Mesenchymal stem cell (in vitro differentiated cells and primary cell): ENCODE measurements around the gene OPCML.

Experiments used
- DNase-seq: peaks from one replicate; pipeline ENCODE4 v3.0.0-alpha.2; 2013
- H2AFZ ChIP-seq: one replicate; pipeline ENCODE4 v1.6.1; 2013; ENCODE audit warnings: low read depth, mild to moderate bottlenecking, control low read depth, inconsistent platforms, low read length, moderate library complexity
- H2AK5ac ChIP-seq: 2 replicates; pipeline ENCODE4 v1.6.1; 2013; ENCODE audit warnings: low read length, moderate library complexity, mild to moderate bottlenecking, inconsistent platforms; ENCODE audit not compliant: severe bottlenecking
- H2BK120ac ChIP-seq: one replicate; pipeline ENCODE4 v1.6.1; 2013; ENCODE audit warnings: low read depth, mild to moderate bottlenecking, inconsistent platforms, low read length, moderate library complexity
- H2BK12ac ChIP-seq, 2 experiments: one replicate each; pipeline ENCODE4 v1.6.1; 2013; ENCODE audit warnings: inconsistent platforms in 2 of 2, low read length in 2 of 2, mild to moderate bottlenecking in 2 of 2, moderate library complexity in 2 of 2, control low read depth in 1 of 2
- H2BK15ac ChIP-seq: one replicate; pipeline ENCODE4 v1.6.1; 2013; ENCODE audit warnings: mild to moderate bottlenecking, low read depth, inconsistent platforms; ENCODE audit not compliant: poor library complexity, severe bottlenecking
- H2BK5ac ChIP-seq: 2 replicates; pipeline ENCODE4 v1.6.1; 2013; ENCODE audit warnings: low read depth, mild to moderate bottlenecking, low read length, control low read depth, inconsistent platforms; ENCODE audit not compliant: poor library complexity, severe bottlenecking
- H3K14ac ChIP-seq, 2 experiments: one replicate each; pipeline ENCODE4 v1.6.1; 2013; ENCODE audit warnings: inconsistent platforms in 2 of 2, low read length in 2 of 2, control low read depth in 1 of 2, mild to moderate bottlenecking in 1 of 2, moderate library complexity in 1 of 2
- H3K18ac ChIP-seq, 2 experiments: one replicate each; pipeline ENCODE4 v1.6.1; 2013; ENCODE audit warnings: inconsistent platforms in 2 of 2, low read length in 2 of 2, control low read depth in 1 of 2, low read depth in 1 of 2, mild to moderate bottlenecking in 1 of 2
- H3K23ac ChIP-seq, 2 experiments: one replicate each; pipeline ENCODE4 v1.6.1; 2013; ENCODE audit warnings: inconsistent platforms in 2 of 2, low read length in 2 of 2, mild to moderate bottlenecking in 2 of 2, moderate library complexity in 2 of 2, control low read depth in 1 of 2
- H3K27ac ChIP-seq: 2 replicates; pipeline ENCODE4 v1.5.1; 2013; ENCODE audit warnings: mild to moderate bottlenecking, moderate library complexity, low read length, control low read depth, inconsistent platforms; ENCODE audit not compliant: poor library complexity, severe bottlenecking
- H3K27me3 ChIP-seq, 2 experiments: 2 replicates each; pipeline versions ENCODE4 v1.6.1 to v1.7.0; 2013; ENCODE audit warnings: low read length in 2 of 2, mild to moderate bottlenecking in 2 of 2, moderate library complexity in 2 of 2, control low read depth in 1 of 2, inconsistent platforms in 1 of 2; ENCODE audit not compliant: control insufficient read depth in 1 of 2, insufficient read depth in 1 of 2
- H3K36me3 ChIP-seq, 2 experiments: 2 replicates each; pipeline versions ENCODE4 v1.6.1 to v1.7.0; 2013; ENCODE audit warnings: low read length in 2 of 2, control low read depth in 1 of 2, inconsistent platforms in 1 of 2, low read depth in 1 of 2, mild to moderate bottlenecking in 1 of 2; ENCODE audit not compliant: insufficient read depth in 2 of 2, control insufficient read depth in 1 of 2
- H3K4ac ChIP-seq, 2 experiments: one replicate each; pipeline ENCODE4 v1.6.1; 2013; ENCODE audit warnings: inconsistent platforms in 2 of 2, low read length in 2 of 2, mild to moderate bottlenecking in 2 of 2, moderate library complexity in 2 of 2, control low read depth in 1 of 2, low read depth in 1 of 2
- H3K4me1 ChIP-seq: 2 replicates; pipeline ENCODE4 v1.6.1; 2013; ENCODE audit warnings: low read depth, low read length, control low read depth; ENCODE audit not compliant: control insufficient read depth, insufficient read depth
- H3K4me2 ChIP-seq: 2 replicates; pipeline ENCODE4 v1.6.1; 2013; ENCODE audit warnings: low read length, mild to moderate bottlenecking, inconsistent platforms; ENCODE audit not compliant: poor library complexity, severe bottlenecking
- H3K4me3 ChIP-seq, 2 experiments: 2 replicates each; pipeline versions ENCODE4 v1.5.1 to v1.7.0; 2013; ENCODE audit warnings: low read length in 2 of 2, mild to moderate bottlenecking in 2 of 2, control low read depth in 1 of 2, low read depth in 1 of 2; ENCODE audit not compliant: insufficient read depth in 1 of 2
- H3K79me1 ChIP-seq: replicated peaks from 2 replicates; pipeline ENCODE4 v1.6.1; 2013; ENCODE audit warnings: mild to moderate bottlenecking, control low read depth, low read length, inconsistent platforms; ENCODE audit not compliant: poor library complexity, severe bottlenecking
- H3K9ac ChIP-seq: 2 replicates; pipeline ENCODE4 v1.7.0; 2013; ENCODE audit warnings: mild to moderate bottlenecking, low read length, moderate library complexity
- H3K9me3 ChIP-seq: 2 replicates; pipeline ENCODE4 v1.7.0; 2013; ENCODE audit warnings: mild to moderate bottlenecking, low read length; ENCODE audit not compliant: control insufficient read depth
- H4K8ac ChIP-seq: one replicate; pipeline ENCODE4 v1.6.1; 2013; ENCODE audit warnings: inconsistent platforms, mild to moderate bottlenecking, low read length, moderate library complexity
- H4K91ac ChIP-seq: one replicate; pipeline ENCODE4 v1.6.1; 2013; ENCODE audit warnings: mild to moderate bottlenecking, low read length, inconsistent platforms
- WGBS: methylation state at CpG from one replicate; pipeline ENCODE4 v1.1.7; 2013; ENCODE audit warnings: mixed read lengths; 5-methylcytosine and 5-hydroxymethylcytosine counted together

The OPCML gene

GRCh38 chr11:133075351-133075750, 456.9 kb downstream of the OPCML start:
- H3K18ac ChIP-seq = no peak overlapping the region
- no peak overlapping the region for H3K4me3 ChIP-seq
- H3K14ac ChIP-seq = no peak overlapping the region
- H4K91ac ChIP-seq = no peak overlapping the region
- H3K9ac ChIP-seq = no peak overlapping the region
- no peak overlapping the region for H3K27ac ChIP-seq
- no peak overlapping the region for H2BK5ac ChIP-seq
- no peak overlapping the region for H2AK5ac ChIP-seq
- no peak overlapping the region for H2AFZ ChIP-seq
- no peak overlapping the region for H2BK120ac ChIP-seq
- DNase-seq = no peak
- no peak overlapping the region for H3K23ac ChIP-seq
- no peak overlapping the region for H2BK12ac ChIP-seq
- no peaks in the 10 kb centered on the region for H3K9me3 ChIP-seq
- H3K4me1 ChIP-seq = no peaks in the 10 kb centered on the region
- no peak overlapping the region for H3K4me2 ChIP-seq
- 80% methylated on average over 8 of the region's 8 CpGs for WGBS
- H4K8ac ChIP-seq = no peak overlapping the region
- H3K79me1 ChIP-seq = no peaks in the 10 kb centered on the region
- H3K4ac ChIP-seq = no peak overlapping the region
- no peaks in the 10 kb centered on the region for H3K36me3 ChIP-seq
- H3K27me3 ChIP-seq = peaks cover 6 to 80% of the 10 kb centered on the region in 2 experiments
- H2BK15ac ChIP-seq = no peak overlapping the region

GRCh38 chr11:133072858-133073582, 459.3 kb downstream of the OPCML start:
- Histone ChIP-seq H2BK15ac (no peak overlapping the region), H3K79me1 (no peaks in the 10 kb centered on the region), H2BK5ac (no peak overlapping the region), H3K14ac (no peak overlapping the region), H3K4me2 (no peak overlapping the region), H3K4ac (no peak overlapping the region), H3K27me3 (peaks cover 6 to 78% of the 10 kb centered on the region in 2 experiments), H3K23ac (no peak overlapping the region), H2AK5ac (no peak overlapping the region), H3K4me3 (no peak overlapping the region), H2BK12ac (no peak overlapping the region), H4K91ac (no peak overlapping the region), H4K8ac (no peak overlapping the region), H3K4me1 (no peaks in the 10 kb centered on the region), H3K27ac (no peak overlapping the region), H2AFZ (no peak overlapping the region), H3K9ac (no peak overlapping the region), H3K18ac (no peak overlapping the region), H3K36me3 (no peaks in the 10 kb centered on the region), H3K9me3 (no peaks in the 10 kb centered on the region), H2BK120ac (no peak overlapping the region)
- WGBS = 78% methylated on average over 10 of the region's 10 CpGs
- no peak for DNase-seq

DNA sequence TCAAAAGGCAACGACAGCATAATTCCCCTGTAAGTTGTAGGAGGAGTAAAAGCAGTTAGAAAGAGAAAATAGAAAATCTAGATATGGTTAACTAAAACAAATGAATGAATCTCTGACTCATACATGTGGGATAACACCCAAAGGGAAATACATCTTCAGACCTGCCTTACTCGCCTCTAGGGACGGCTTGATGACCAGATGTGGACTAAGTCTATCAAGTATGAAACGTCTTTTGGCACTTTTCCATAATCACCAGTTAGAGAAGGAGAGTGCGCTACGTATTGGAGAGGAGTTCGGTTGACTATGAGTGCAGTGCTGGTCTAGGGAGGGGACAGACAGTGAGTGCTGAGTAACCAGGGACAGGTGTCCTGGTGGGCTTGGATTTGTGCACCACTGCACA, 459.9 kb downstream of the OPCML start:
- peaks cover 6 to 74% of the 10 kb centered on the region in 2 experiments for H3K27me3 ChIP-seq
- H3K4me1 ChIP-seq = no peaks in the 10 kb centered on the region
- H3K4me3 ChIP-seq = no peak overlapping the region
- no peak overlapping the region for H2BK12ac ChIP-seq
- H3K4ac ChIP-seq = no peak overlapping the region
- H3K36me3 ChIP-seq = no peaks in the 10 kb centered on the region
- no peak overlapping the region for H3K27ac ChIP-seq
- H3K18ac ChIP-seq = no peak overlapping the region
- no peak overlapping the region for H4K8ac ChIP-seq
- H2BK120ac ChIP-seq = no peak overlapping the region
- no peak overlapping the region for H4K91ac ChIP-seq
- H3K9ac ChIP-seq = no peak overlapping the region
- no peak overlapping the region for H3K14ac ChIP-seq
- H3K4me2 ChIP-seq = no peak overlapping the region
- H3K79me1 ChIP-seq = no peaks in the 10 kb centered on the region
- no peak overlapping the region for H2BK5ac ChIP-seq
- H2AK5ac ChIP-seq = no peak overlapping the region
- 83% methylated on average over 6 of the region's 7 CpGs for WGBS
- no peak for DNase-seq
- no peak overlapping the region for H3K23ac ChIP-seq
- H3K9me3 ChIP-seq = no peaks in the 10 kb centered on the region
- H2AFZ ChIP-seq = no peak overlapping the region
- no peak overlapping the region for H2BK15ac ChIP-seq

DNA sequence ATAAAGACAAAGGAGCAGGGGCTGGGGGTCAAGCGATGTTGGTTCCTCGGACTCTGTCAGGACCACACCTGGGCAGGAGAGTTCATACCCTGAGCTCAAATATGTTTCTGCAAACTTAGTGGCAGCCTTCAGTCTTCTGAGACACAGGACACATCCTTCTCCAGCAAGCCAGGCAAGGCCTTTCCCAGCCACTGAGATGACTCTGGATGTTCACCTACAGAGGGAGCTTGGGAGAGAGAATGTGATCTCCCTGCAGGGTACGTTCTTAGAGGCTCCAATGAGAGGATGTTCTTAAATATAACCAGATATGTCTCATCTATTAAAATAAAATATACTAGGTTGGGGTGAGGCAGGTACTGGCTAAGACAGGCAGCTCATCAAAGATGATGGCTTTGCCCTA, 461.5 kb downstream of the OPCML start:
- no peak overlapping the region for H3K4me3 ChIP-seq
- no peak overlapping the region for H3K27ac ChIP-seq
- no peak overlapping the region for H3K18ac ChIP-seq
- DNase-seq = no peak
- H3K4me1 ChIP-seq = peaks cover under 1% of the 10 kb centered on the region
- H4K91ac ChIP-seq = no peak overlapping the region
- H3K36me3 ChIP-seq = no peaks in the 10 kb centered on the region
- no peak overlapping the region for H3K23ac ChIP-seq
- H3K4ac ChIP-seq = no peak overlapping the region
- H3K9ac ChIP-seq = no peak overlapping the region
- H3K79me1 ChIP-seq = no peaks in the 10 kb centered on the region
- no peak overlapping the region for H2BK5ac ChIP-seq
- no peak overlapping the region for H4K8ac ChIP-seq
- no peak overlapping the region for H3K4me2 ChIP-seq
- no peaks in the 10 kb centered on the region for H3K9me3 ChIP-seq
- no peak overlapping the region for H2AK5ac ChIP-seq
- no peak overlapping the region for H2BK120ac ChIP-seq
- H2AFZ ChIP-seq = no peak overlapping the region
- 86% methylated on average over 2 of the region's 3 CpGs for WGBS
- no peak overlapping the region for H2BK15ac ChIP-seq
- H3K14ac ChIP-seq = no peak overlapping the region
- peaks cover 6 to 59% of the 10 kb centered on the region in 2 experiments for H3K27me3 ChIP-seq
- H2BK12ac ChIP-seq = no peak overlapping the region
